Measurements from ENCODE around the gene STPG1.

STPG1 gene

DNA sequence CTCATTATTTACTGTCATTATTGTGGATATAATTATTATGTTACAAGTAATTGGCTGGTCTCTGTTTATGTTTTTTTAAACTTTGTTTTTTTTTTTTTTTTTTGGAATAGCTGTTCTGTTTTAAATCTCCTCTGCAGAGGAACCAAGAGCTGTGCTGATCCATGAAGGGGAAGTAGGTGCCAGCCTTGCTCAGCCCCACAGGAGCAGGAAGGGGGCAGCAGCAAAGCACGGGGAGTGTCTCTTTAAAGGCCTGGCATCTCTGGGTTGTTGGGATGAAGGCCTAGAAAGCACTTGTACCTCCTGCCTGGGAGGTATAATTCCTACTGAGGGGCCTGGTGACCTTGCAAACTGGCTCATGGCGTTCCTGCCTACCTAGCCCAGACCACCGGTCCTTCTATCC is 96.9 kb downstream of the STPG1 start:
- DNase-seq, result no peak

DNA sequence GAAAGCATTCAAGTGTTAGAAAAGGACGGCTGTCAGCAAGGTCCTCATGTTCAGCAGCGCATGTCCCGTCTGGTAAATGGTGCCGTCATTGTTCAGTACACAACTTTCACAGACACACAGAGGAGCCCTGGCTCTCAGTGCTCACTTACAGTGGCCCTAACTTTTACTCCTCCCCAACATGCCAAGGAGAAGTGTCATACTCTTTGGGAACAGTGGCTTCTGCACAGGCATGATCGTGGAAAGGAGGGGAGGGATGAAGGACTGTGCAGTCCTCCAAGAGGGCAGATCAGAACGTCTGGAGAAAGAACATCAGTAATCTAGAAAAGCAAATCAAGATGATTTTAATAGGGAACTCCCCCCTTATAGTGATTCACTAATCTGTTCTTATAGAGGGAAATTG is 98.2 kb downstream of the STPG1 start:
- DNase-seq, result no peak

DNA sequence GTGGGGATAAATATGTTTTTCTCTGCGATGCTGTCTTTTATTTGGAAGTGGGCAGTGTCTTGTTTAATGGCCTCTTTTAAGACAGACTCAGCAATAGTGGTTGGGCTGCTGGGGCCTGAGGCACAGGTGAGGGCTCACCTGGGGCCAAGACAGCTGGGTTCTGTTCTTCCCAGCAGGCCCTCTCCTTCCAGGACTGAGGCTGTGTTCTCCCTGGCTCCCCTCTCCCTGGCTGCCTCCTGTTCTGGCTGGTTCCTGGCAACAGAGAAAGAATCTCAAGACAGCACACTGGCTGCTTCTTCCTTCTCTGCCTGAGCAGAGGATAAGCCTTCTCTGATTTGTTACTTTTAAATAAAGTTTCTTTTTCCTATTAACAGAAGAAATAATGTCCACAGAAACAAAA is 101.8 kb downstream of the STPG1 start:
- no peak for DNase-seq

DNA sequence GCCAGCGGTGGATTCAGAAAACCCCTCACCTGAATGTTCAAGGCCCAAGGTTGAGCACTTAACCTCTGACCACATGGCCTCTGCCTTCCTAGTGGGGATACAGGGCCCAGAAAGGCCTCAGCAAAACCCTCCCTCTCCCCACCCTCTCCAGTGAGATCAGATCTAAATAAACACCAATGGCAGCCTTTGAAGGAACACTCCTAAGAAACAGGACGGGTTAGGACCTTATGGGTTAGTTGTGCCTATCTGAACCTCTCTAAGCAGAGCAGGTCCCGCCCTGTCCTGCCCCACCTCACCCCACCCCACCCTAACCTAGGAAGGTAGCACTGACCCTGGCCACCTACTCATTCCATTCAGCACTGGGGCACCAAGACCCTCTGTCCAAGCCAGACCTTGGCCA is 102.3 kb downstream of the STPG1 start:
- no peak for DNase-seq

DNA sequence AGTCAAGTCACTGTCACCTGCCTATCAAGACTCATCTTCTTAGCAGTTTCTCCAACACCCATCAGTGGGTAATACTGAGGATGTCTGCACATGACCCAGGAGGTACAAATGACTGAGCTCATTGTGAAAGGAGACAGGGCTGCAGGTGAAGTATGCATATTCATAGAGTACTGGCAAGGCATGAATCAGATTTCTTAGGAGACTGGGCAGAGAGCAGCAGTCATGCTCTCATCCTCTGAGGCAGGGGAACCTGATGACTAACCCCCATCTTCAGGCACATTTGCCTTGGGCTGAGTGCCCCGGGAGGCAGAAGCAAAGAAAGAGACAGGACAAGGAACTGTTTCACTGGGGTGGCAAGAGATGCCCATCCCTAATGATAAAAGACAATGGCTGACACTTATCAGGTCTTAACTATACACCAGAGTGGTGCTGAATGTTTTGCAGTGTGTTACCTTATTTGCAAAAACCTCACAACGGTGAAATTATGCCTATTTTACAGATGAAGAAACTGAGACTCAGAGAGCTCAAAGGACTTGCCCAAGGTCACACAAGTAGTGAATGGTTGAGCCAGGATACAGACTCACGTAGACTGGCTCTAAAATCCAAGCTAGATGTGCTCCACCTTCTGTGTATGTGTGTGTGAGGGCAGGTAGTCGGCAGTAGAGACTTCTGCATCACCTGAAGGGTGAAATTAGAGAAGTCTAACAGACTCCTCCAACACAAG is 103.7 kb downstream of the STPG1 start:
- DNase-seq, result no peak

DNA sequence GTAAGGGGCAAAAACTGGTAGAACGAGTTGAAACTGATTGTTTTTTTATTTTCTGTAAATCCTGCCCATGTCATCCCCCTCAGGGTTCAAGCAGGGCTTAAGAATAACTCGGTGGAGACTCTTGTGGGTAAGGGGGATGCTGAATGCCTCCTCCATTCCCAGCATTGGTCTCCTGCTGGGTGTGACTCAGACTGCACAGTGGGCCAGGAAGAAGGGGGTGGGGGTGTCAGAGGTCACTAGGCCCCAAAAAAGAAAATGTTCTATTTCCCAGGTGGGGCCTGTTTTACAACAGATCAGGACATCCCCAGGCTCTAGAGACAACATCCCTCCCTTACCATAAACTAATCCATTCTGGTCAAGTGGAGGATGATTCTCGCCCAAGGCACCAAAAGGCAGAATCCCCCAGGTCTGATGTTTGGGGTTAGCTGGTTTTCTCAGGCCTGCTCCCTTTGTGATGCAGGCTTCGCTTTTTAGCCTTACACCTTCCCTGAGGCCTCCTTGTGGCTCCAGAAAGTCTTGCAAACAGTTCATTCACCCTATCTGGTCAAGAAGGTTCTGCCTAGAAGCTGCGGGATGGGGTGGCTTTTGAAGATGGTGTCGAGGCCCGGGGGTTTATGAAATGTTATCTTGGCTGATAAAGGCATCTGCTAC is 105.1 kb downstream of the STPG1 start:
- DNase-seq, result no peak
